ENCODE measurements around the gene ATRAID.

ATRAID gene

GRCh38 chr2:27256855-27257454 lies 45.1 kb downstream of the ATRAID start:
- H3K36me3 ChIP-seq (replicated peaks) = peaks cover 43% of the 10 kb centered on the region
- no peak overlapping the region for H3K4me3 ChIP-seq
- H3K27me3 ChIP-seq (ENCODE audit: low read depth) = no peaks in the 10 kb centered on the region
- in situ Hi-C loops (cut with MboI; ENCODE audit: low sequenced_read_pairs) = no loop called here
- peaks cover 7% of the 10 kb centered on the region; the same call in 1 of the 2 replicates for H3K4me1 ChIP-seq
- DNase-seq (ENCODE audit: low spot score in 2 of 2) = no peak
- H3K9me3 ChIP-seq = no peaks in the 10 kb centered on the region

- Histone ChIP-seq H3K27me3 (ENCODE audit: low read depth) (no peaks in the 10 kb centered on the region), H3K36me3 (replicated peaks) (peaks cover 43% of the 10 kb centered on the region), H3K4me1 (peaks cover 7% of the 10 kb centered on the region; the same call in 1 of the 2 replicates), H3K9me3 (no peaks in the 10 kb centered on the region), H3K4me3 (no peak overlapping the region)
- in situ Hi-C loops (cut with MboI; ENCODE audit: low sequenced_read_pairs) = no loop called here
- no peak for DNase-seq (ENCODE audit: low spot score in 2 of 2)
Observed at GRCh38 chr2:27258051-27258450, 46.2 kb downstream of the ATRAID start.

- H3K4me1 ChIP-seq = peaks cover 31% of the 10 kb centered on the region
- H3K9me3 ChIP-seq = no peaks in the 10 kb centered on the region
- in situ Hi-C loops (cut with MboI; ENCODE audit: low sequenced_read_pairs) = no loop called here
- H3K27me3 ChIP-seq (ENCODE audit: low read depth) = no peaks in the 10 kb centered on the region
- DNase-seq (ENCODE audit: low spot score in 2 of 2) = no peak
- peaks cover 23% of the 10 kb centered on the region for H3K36me3 ChIP-seq (replicated peaks)
- peak overlapping the region; percentile 93 for H3K4me3 ChIP-seq
Observed at GRCh38 chr2:27261241-27261925, 49.5 kb downstream of the ATRAID start.

GRCh38 chr2:27261926-27262298 lies 50.1 kb downstream of the ATRAID start:
- H3K9me3 ChIP-seq = no peaks in the 10 kb centered on the region
- in situ Hi-C loops (cut with MboI; ENCODE audit: low sequenced_read_pairs) = no loop called here
- peaks cover 18% of the 10 kb centered on the region for H3K36me3 ChIP-seq (replicated peaks)
- H3K27me3 ChIP-seq (ENCODE audit: low read depth) = no peaks in the 10 kb centered on the region
- H3K4me1 ChIP-seq = peaks cover 31% of the 10 kb centered on the region
- no peak for DNase-seq (ENCODE audit: low spot score in 2 of 2)
- H3K4me3 ChIP-seq = peak overlapping the region; percentile 93

- no peaks in the 10 kb centered on the region for H3K27me3 ChIP-seq (ENCODE audit: low read depth)
- in situ Hi-C loops (cut with MboI; ENCODE audit: low sequenced_read_pairs) = no loop called here
- peak; percentile 76 to 95 for DNase-seq (ENCODE audit: low spot score in 2 of 2)
- peaks cover 11% of the 10 kb centered on the region for H3K36me3 ChIP-seq (replicated peaks)
- peak within 1 kb of the TSS; percentile 93 for H3K4me3 ChIP-seq
- peaks cover 31% of the 10 kb centered on the region for H3K4me1 ChIP-seq
- no peaks in the 10 kb centered on the region for H3K9me3 ChIP-seq
Observed at GRCh38 chr2:27262379-27263286, 50.8 kb downstream of the ATRAID start, which contains the start of gene SLC30A3. SLC30A3 (minus strand) TSS chr2:27263047; CDS start chr2:27262906, 141 bp downstream.

- peak overlapping the region; percentile 93 for H3K4me3 ChIP-seq
- no peaks in the 10 kb centered on the region for H3K27me3 ChIP-seq (ENCODE audit: low read depth)
- no peak for DNase-seq (ENCODE audit: low spot score in 2 of 2)
Observed at GRCh38 chr2:27263287-27264252, 51.7 kb downstream of the ATRAID start.

GRCh38 chr2:27264253-27264752 lies 52.5 kb downstream of the ATRAID start:
- Histone ChIP-seq H3K9me3 (no peaks in the 10 kb centered on the region), H3K4me3 (peak overlapping the region; percentile 93), H3K36me3 (replicated peaks) (peaks cover 6% of the 10 kb centered on the region; the same call in 1 of the 2 replicates), H3K4me1 (peaks cover 31% of the 10 kb centered on the region), H3K27me3 (ENCODE audit: low read depth) (no peaks in the 10 kb centered on the region)
- no peak for DNase-seq (ENCODE audit: low spot score in 2 of 2)
- in situ Hi-C loops (cut with MboI; ENCODE audit: low sequenced_read_pairs) = no loop called here

More at GRCh38 chr2:27263287-27264252, 51.7 kb downstream of the ATRAID start:
- peaks cover 6% of the 10 kb centered on the region; the same call in 1 of the 2 replicates for H3K36me3 ChIP-seq (replicated peaks)
- H3K9me3 ChIP-seq = no peaks in the 10 kb centered on the region
- peaks cover 31% of the 10 kb centered on the region for H3K4me1 ChIP-seq
- in situ Hi-C loops (cut with MboI; ENCODE audit: low sequenced_read_pairs) = no loop called here

GRCh38 chr2:27264753-27265535 lies 53.1 kb downstream of the ATRAID start:
- no peaks in the 10 kb centered on the region for H3K9me3 ChIP-seq
- peak overlapping the region; percentile 93 for H3K4me3 ChIP-seq
- peaks cover 6% of the 10 kb centered on the region; the same call in 1 of the 2 replicates for H3K36me3 ChIP-seq (replicated peaks)
- peaks cover 31% of the 10 kb centered on the region for H3K4me1 ChIP-seq
- peak; percentile 81 to 89 for DNase-seq (ENCODE audit: low spot score in 2 of 2)
- in situ Hi-C loops (cut with MboI; ENCODE audit: low sequenced_read_pairs) = no loop called here
- H3K27me3 ChIP-seq (ENCODE audit: low read depth) = no peaks in the 10 kb centered on the region

- no peaks in the 10 kb centered on the region for H3K27me3 ChIP-seq (ENCODE audit: low read depth)
- no peaks in the 10 kb centered on the region for H3K9me3 ChIP-seq
- in situ Hi-C loops (cut with MboI; ENCODE audit: low sequenced_read_pairs) = no loop called here
- H3K4me1 ChIP-seq = peaks cover 31% of the 10 kb centered on the region
- H3K36me3 ChIP-seq (replicated peaks) = peaks cover 6% of the 10 kb centered on the region; the same call in 1 of the 2 replicates
- DNase-seq (ENCODE audit: low spot score in 2 of 2) = no peak
- H3K4me3 ChIP-seq = no peak overlapping the region
Observed at GRCh38 chr2:27265536-27265870, 53.7 kb downstream of the ATRAID start.

Measured in HAP-1 (cell line).